ENCODE data around the gene OGFR. TPM values are rescaled to one million over a fixed set of nuclear protein-coding genes. Genes with fewer than 3 reads are reported as not detected.

Gene OGFR
- total and polyA plus RNA-seq, 2 experiments from 2014 or later, result 9.9 to 52.2 TPM

- Histone ChIP-seq H3K27ac (no peak overlapping the region), H3K36me3 (ENCODE audit: low read depth) (0 out of 2 replicates have a peak, but pooled peaks cover 12% of the 10 kb centered on the region), H2AFZ (peak overlapping the region; percentile 52; the same call in 1 of the 2 replicates), H3K4me1 (ENCODE audit: insufficient read depth) (peaks cover 10% of the 10 kb centered on the region; the same call in 1 of the 2 replicates), H4K20me1 (ENCODE audit: insufficient read depth) (peaks cover 4% of the 10 kb centered on the region; the same call in 1 of the 2 replicates), H3K4me2 (ENCODE audit: unreplicated experiment) (peak overlapping the region; percentile 87), H3K9me3 (ENCODE audit: low read depth) (no peaks in the 10 kb centered on the region), H3K9me2 (ENCODE audit: insufficient read depth) (no peaks in the 10 kb centered on the region), H3K9ac (peak overlapping the region; percentile 74), H3F3A (ENCODE audit: insufficient read depth) (peaks cover 24% of the 10 kb centered on the region), H3K4me3 (peak overlapping the region; percentile 78), H3K79me2 (ENCODE audit: insufficient read depth) (peaks cover 9% of the 10 kb centered on the region), H3K27me3 (replicated peaks; ENCODE audit: insufficient read depth) (no peaks in the 10 kb centered on the region)
- 21 to 65% methylated on average over 13 to 45 of the region's 53 CpGs for WGBS, 2 experiments (ENCODE audit: low coverage in 1 of 2, low lambda C conversion rate in 2 of 2, missing lambda C conversion rate in 2 of 2)
- no peak for DNase-seq
- no peak for TF ChIP-seq EZH2phosphoT487 (IDR thresholded peaks at IDR 0.05; ENCODE audit: insufficient read depth, low read depth)
- TF ChIP-seq EZH2 (IDR thresholded peaks at IDR 0.05; ENCODE audit: insufficient read depth, poor library complexity, severe bottlenecking), result no peak
- in situ Hi-C loops (cut with MboI), result loop anchor here (25.0 kb wide), 1 partner anchor 285 kb away; no protein-coding TSS in a partner anchor
These were observed 7.7 kb upstream of the OGFR start for GRCh38 chr20:62796699-62797491.

- Histone ChIP-seq H3F3A (ENCODE audit: insufficient read depth) (peaks cover 25% of the 10 kb centered on the region), H3K9me3 (ENCODE audit: low read depth) (no peaks in the 10 kb centered on the region), H3K9me2 (ENCODE audit: insufficient read depth) (no peaks in the 10 kb centered on the region), H3K27me3 (replicated peaks; ENCODE audit: insufficient read depth) (no peaks in the 10 kb centered on the region), H3K36me3 (ENCODE audit: low read depth) (0 out of 2 replicates have a peak, but pooled peaks cover 12% of the 10 kb centered on the region), H2AFZ (no peak overlapping the region), H4K20me1 (ENCODE audit: insufficient read depth) (peaks cover 4% of the 10 kb centered on the region; the same call in 1 of the 2 replicates), H3K27ac (no peak overlapping the region), H3K4me3 (no peak overlapping the region; the same call in 1 of the 2 replicates), H3K79me2 (ENCODE audit: insufficient read depth) (peaks cover 9% of the 10 kb centered on the region), H3K4me1 (ENCODE audit: insufficient read depth) (peaks cover 4% of the 10 kb centered on the region; the same call in 1 of the 2 replicates), H3K9ac (peak overlapping the region; percentile 71), H3K4me2 (ENCODE audit: unreplicated experiment) (peak overlapping the region; percentile 87)
- in situ Hi-C loops (cut with MboI), result loop anchor here (25.0 kb wide), 1 partner anchor 286 kb away; no protein-coding TSS in a partner anchor
- no peak for DNase-seq
- 82 to 84% methylated on average over 23 to 24 of the region's 26 CpGs for WGBS, 2 experiments (ENCODE audit: low coverage in 1 of 2, low lambda C conversion rate in 2 of 2, missing lambda C conversion rate in 2 of 2)
- no peak for TF ChIP-seq EZH2 (IDR thresholded peaks at IDR 0.05; ENCODE audit: insufficient read depth, poor library complexity, severe bottlenecking)
- TF ChIP-seq EZH2phosphoT487 (IDR thresholded peaks at IDR 0.05; ENCODE audit: insufficient read depth, low read depth), result no peak
These were observed 6.7 kb upstream of the OGFR start for GRCh38 chr20:62797671-62798532.

GRCh38 chr20:62799036-62799435 lies 5.6 kb upstream of the OGFR start:
- DNase-seq, result no peak
- Histone ChIP-seq H3K27me3 (replicated peaks; ENCODE audit: insufficient read depth) (no peaks in the 10 kb centered on the region), H3K4me2 (ENCODE audit: unreplicated experiment) (no peak overlapping the region), H3K4me3 (no peak overlapping the region), H2AFZ (no peak overlapping the region), H3K36me3 (ENCODE audit: low read depth) (0 out of 2 replicates have a peak, but pooled peaks cover 12% of the 10 kb centered on the region), H4K20me1 (ENCODE audit: insufficient read depth) (peaks cover 4% of the 10 kb centered on the region; the same call in 1 of the 2 replicates), H3K9ac (no peak overlapping the region), H3K27ac (no peak overlapping the region), H3K4me1 (ENCODE audit: insufficient read depth) (no peaks in the 10 kb centered on the region), H3F3A (ENCODE audit: insufficient read depth) (peaks cover 29% of the 10 kb centered on the region), H3K79me2 (ENCODE audit: insufficient read depth) (peaks cover 9% of the 10 kb centered on the region), H3K9me3 (ENCODE audit: low read depth) (no peaks in the 10 kb centered on the region), H3K9me2 (ENCODE audit: insufficient read depth) (no peaks in the 10 kb centered on the region)
- 96% methylated on average over 8 of the region's 8 CpGs for WGBS, 2 experiments (ENCODE audit: low coverage in 1 of 2, low lambda C conversion rate in 2 of 2, missing lambda C conversion rate in 2 of 2)
- in situ Hi-C loops (cut with MboI), result loop anchor here (25.0 kb wide), 1 partner anchor 287 kb away; no protein-coding TSS in a partner anchor
- TF ChIP-seq EZH2 (IDR thresholded peaks at IDR 0.05; ENCODE audit: insufficient read depth, poor library complexity, severe bottlenecking), result no peak
- TF ChIP-seq EZH2phosphoT487 (IDR thresholded peaks at IDR 0.05; ENCODE audit: insufficient read depth, low read depth), result no peak

GRCh38 chr20:62799459-62799858 lies 5.2 kb upstream of the OGFR start:
- Histone ChIP-seq H3K9me2 (ENCODE audit: insufficient read depth) (no peaks in the 10 kb centered on the region), H2AFZ (no peak overlapping the region), H3K4me1 (ENCODE audit: insufficient read depth) (no peaks in the 10 kb centered on the region), H3K9ac (no peak overlapping the region), H3K4me3 (no peak overlapping the region), H3K27ac (no peak overlapping the region), H3K79me2 (ENCODE audit: insufficient read depth) (peaks cover 9% of the 10 kb centered on the region), H3K9me3 (ENCODE audit: low read depth) (no peaks in the 10 kb centered on the region), H3K27me3 (replicated peaks; ENCODE audit: insufficient read depth) (no peaks in the 10 kb centered on the region), H4K20me1 (ENCODE audit: insufficient read depth) (peaks cover 4% of the 10 kb centered on the region; the same call in 1 of the 2 replicates), H3F3A (ENCODE audit: insufficient read depth) (peaks cover 31% of the 10 kb centered on the region), H3K36me3 (ENCODE audit: low read depth) (0 out of 2 replicates have a peak, but pooled peaks cover 12% of the 10 kb centered on the region), H3K4me2 (ENCODE audit: unreplicated experiment) (no peak overlapping the region)
- no peak for TF ChIP-seq EZH2phosphoT487 (IDR thresholded peaks at IDR 0.05; ENCODE audit: insufficient read depth, low read depth)
- no peak for TF ChIP-seq EZH2 (IDR thresholded peaks at IDR 0.05; ENCODE audit: insufficient read depth, poor library complexity, severe bottlenecking)
- in situ Hi-C loops (cut with MboI), result loop anchor here (25.0 kb wide), 1 partner anchor 287 kb away; no protein-coding TSS in a partner anchor
- DNase-seq, result no peak
- 96 to 97% methylated on average over 19 of the region's 19 CpGs for WGBS, 2 experiments (ENCODE audit: low coverage in 1 of 2, low lambda C conversion rate in 2 of 2, missing lambda C conversion rate in 2 of 2)
